GM15510 (cell line): ENCODE data around the gene LAMA3.

Experiments used
- POLR2A ChIP-seq: IDR thresholded peaks from 3 replicates; pipeline ENCODE4 v1.6.1; 2011; ENCODE audit warnings: borderline replicate concordance; ENCODE audit not compliant: insufficient read length; ENCODE audit errors: extremely low read depth

The LAMA3 gene

GRCh38 chr18:23776306-23776705 is 87.1 kb downstream of the LAMA3 start:
- TF ChIP-seq POLR2A: no peak

GRCh38 chr18:23778828-23779227 is 89.6 kb downstream of the LAMA3 start:
- no peak for TF ChIP-seq POLR2A

- TF ChIP-seq POLR2A: no peak
Observed at GRCh38 chr18:23779696-23780303, 90.5 kb downstream of the LAMA3 start.

- TF ChIP-seq POLR2A: no peak
Observed at GRCh38 chr18:23784832-23785245, 95.6 kb downstream of the LAMA3 start.

- TF ChIP-seq POLR2A: no peak
Observed at GRCh38 chr18:23793051-23793450, 103.8 kb downstream of the LAMA3 start.

GRCh38 chr18:23793985-23794867 is 105.0 kb downstream of the LAMA3 start:
- no peak for TF ChIP-seq POLR2A

GRCh38 chr18:23798249-23798648 is 109.0 kb downstream of the LAMA3 start:
- no peak for TF ChIP-seq POLR2A

GRCh38 chr18:23798824-23799223 is 109.6 kb downstream of the LAMA3 start:
- TF ChIP-seq POLR2A: no peak

- no peak for TF ChIP-seq POLR2A
Observed at GRCh38 chr18:23799540-23799939, 110.3 kb downstream of the LAMA3 start.

GRCh38 chr18:23800902-23801301 is 111.6 kb downstream of the LAMA3 start:
- no peak for TF ChIP-seq POLR2A

GRCh38 chr18:23802817-23803216 is 113.6 kb downstream of the LAMA3 start:
- TF ChIP-seq POLR2A: no peak

GRCh38 chr18:23803755-23804154 is 114.5 kb downstream of the LAMA3 start:
- TF ChIP-seq POLR2A: no peak

GRCh38 chr18:23805898-23806297 is 116.6 kb downstream of the LAMA3 start:
- TF ChIP-seq POLR2A: no peak

- TF ChIP-seq POLR2A: no peak
Observed at GRCh38 chr18:23809415-23809814, 120.2 kb downstream of the LAMA3 start.

- TF ChIP-seq POLR2A: no peak
Observed at GRCh38 chr18:23810396-23810795, 121.1 kb downstream of the LAMA3 start.

GRCh38 chr18:23811176-23811575 is 121.9 kb downstream of the LAMA3 start:
- no peak for TF ChIP-seq POLR2A
